ENCODE measurements around the gene CDT1.

Gene CDT1

DNA sequence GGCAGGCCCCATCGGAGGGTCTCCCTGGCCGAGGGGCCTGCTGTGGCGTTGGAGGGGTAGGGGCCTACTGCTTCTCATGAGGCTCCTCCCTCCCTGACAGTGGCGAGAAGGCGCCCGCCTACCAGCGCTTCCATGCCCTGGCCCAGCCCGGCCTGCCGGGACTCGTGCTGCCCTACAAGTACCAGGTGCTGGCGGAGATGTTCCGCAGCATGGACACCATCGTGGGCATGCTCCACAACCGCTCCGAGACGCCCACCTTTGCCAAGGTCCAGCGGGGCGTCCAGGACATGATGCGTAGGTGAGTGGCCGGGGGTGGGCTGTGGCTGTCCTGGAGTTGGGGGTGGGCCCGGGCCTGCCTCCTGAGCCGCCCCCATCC, 1.7 kb downstream of the CDT1 start:
- Histone ChIP-seq H3K4me1 (ENCODE audit: control insufficient read depth, insufficient read depth, low read length) (peaks cover 18% of the 10 kb centered on the region), H3K9ac (ENCODE audit: low read length) (no peak overlapping the region), H3K9me3 (ENCODE audit: control insufficient read depth, low read length) (no peaks in the 10 kb centered on the region), H3K27me3 (ENCODE audit: control insufficient read depth, insufficient read depth, low read length) (no peaks in the 10 kb centered on the region), H3K4me3 (ENCODE audit: low read length) (no peak overlapping the region), H3K36me3 (ENCODE audit: control insufficient read depth, insufficient read depth, low read length) (no peaks in the 10 kb centered on the region)

DNA sequence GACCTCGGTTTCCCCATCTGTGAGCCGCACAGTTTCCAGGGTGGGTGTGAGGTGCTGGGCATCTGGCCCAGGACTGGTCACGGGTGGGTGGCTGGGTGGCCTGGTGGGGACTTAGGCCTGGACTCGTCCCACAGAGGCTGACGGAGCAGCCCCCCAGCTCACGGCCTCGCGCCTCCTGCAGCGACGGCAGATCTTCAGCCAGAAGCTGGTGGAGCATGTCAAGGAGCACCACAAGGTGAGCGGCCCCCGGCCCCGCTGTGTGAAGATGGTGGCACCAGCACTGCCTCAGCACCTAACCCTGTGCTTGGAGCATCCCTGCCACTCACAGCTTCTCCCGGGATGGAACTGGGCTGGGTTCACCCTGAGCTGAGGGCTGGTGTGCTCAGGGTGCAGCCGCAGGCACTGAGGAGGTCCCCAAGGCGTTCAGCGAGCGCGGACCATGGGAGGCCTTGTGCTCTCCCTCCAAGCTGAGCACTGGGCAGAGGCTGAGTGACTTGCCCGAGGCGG, 2.4 kb downstream of the CDT1 start:
- no peaks in the 10 kb centered on the region for H3K36me3 ChIP-seq (ENCODE audit: control insufficient read depth, insufficient read depth, low read length)
- H3K4me3 ChIP-seq (ENCODE audit: low read length): no peak overlapping the region
- no peaks in the 10 kb centered on the region for H3K9me3 ChIP-seq (ENCODE audit: control insufficient read depth, low read length)
- H3K4me1 ChIP-seq (ENCODE audit: control insufficient read depth, insufficient read depth, low read length): peaks cover 25% of the 10 kb centered on the region
- no peak overlapping the region for H3K9ac ChIP-seq (ENCODE audit: low read length)
- H3K27me3 ChIP-seq (ENCODE audit: control insufficient read depth, insufficient read depth, low read length): no peaks in the 10 kb centered on the region

DNA sequence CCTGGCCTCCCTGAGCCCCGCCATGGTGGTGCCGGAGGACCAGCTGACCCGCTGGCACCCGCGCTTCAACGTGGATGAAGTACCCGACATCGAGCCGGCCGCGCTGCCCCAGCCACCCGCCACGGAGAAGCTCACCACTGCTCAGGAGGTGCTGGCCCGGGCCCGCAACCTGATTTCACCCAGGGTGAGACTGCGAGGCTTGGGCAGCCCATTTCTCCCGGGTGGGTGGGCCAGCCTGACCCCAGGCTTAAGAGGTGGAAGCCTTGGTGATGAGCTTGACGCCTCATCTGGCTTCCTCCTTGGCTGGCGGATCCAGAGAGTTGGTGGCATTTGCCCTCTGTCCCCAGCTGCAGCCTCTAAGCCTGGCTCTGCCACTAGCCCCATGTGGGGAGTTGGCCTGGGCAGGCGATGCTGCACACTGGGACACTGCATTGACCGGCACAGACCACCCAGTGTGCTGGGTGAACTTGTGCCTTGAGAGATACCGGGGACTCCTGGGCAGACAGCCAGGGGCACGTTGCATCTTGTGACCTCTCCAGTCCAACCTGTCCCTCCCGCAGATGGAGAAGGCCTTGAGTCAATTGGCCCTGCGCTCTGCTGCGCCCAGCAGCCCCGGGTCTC, 3.0 kb downstream of the CDT1 start:
- H3K27me3 ChIP-seq (ENCODE audit: control insufficient read depth, insufficient read depth, low read length): no peaks in the 10 kb centered on the region
- H3K36me3 ChIP-seq (ENCODE audit: control insufficient read depth, insufficient read depth, low read length): no peaks in the 10 kb centered on the region
- H3K9me3 ChIP-seq (ENCODE audit: control insufficient read depth, low read length): no peaks in the 10 kb centered on the region
- peaks cover 27% of the 10 kb centered on the region for H3K4me1 ChIP-seq (ENCODE audit: control insufficient read depth, insufficient read depth, low read length)
- no peak overlapping the region for H3K9ac ChIP-seq (ENCODE audit: low read length)
- no peak overlapping the region for H3K4me3 ChIP-seq (ENCODE audit: low read length)

DNA sequence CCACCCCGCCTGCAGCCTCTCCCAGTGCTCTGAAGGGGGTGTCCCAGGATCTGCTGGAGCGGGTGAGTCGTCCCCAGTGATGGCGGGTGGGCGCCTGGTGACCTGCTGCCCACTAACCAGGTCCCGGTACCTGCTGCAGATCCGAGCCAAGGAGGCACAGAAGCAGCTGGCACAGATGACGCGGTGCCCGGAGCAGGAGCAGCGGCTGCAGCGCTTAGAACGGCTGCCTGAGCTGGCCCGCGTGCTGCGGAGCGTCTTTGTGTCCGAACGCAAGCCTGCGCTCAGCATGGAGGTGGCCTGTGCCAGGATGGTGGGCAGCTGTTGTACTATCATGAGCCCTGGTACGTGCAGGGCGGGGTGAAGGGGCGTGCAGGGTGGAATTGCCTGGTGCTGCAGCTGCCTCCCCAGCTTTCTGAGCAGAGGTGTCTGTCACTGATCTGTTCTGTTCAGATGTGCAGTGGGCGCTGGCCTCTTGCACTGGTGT, 3.6 kb downstream of the CDT1 start:
- Histone ChIP-seq H3K9ac (ENCODE audit: low read length) (no peak overlapping the region), H3K4me3 (ENCODE audit: low read length) (no peak overlapping the region), H3K27me3 (ENCODE audit: control insufficient read depth, insufficient read depth, low read length) (no peaks in the 10 kb centered on the region), H3K36me3 (ENCODE audit: control insufficient read depth, insufficient read depth, low read length) (no peaks in the 10 kb centered on the region), H3K9me3 (ENCODE audit: control insufficient read depth, low read length) (no peaks in the 10 kb centered on the region), H3K4me1 (ENCODE audit: control insufficient read depth, insufficient read depth, low read length) (peaks cover 27% of the 10 kb centered on the region)

DNA sequence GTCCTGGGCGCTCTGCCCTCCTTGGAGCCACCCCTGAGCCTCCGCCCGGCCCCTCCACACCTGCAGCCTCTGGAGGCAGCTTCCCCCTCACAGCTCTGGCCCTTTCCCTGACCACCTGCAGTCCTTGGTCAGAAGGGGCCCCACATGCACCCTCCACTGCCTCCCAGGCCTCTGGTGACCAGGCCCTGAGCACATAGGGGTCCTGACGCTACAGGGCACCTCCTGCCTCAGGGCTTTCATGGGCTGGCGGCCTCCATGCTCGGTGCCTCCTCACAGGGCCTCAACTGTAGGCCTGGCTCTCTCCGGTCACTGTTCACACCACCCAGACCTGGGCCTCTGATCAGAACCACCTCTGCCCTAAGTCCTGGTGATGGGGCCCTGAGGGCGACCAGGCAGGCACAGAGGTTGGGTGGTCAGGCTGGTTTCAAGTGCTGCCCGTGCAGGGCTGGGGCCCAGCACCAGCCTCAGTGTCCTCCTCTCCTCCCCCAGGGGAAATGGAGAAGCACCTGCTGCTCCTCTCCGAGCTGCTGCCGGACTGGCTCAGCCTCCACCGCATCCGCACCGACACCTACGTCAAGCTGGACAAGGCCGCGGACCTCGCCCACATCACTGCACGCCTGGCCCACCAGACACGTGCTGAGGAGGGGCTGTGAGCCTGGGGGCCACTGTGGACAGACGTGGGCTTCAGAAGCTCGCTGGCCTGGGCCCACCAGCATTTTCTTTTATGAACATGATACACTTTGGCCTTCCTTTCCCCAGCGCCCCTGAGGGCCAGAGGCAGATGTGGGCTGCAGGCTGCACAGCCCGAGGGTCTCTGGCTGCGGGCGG, 4.3 kb downstream of the CDT1 start:
- Histone ChIP-seq H3K27me3 (ENCODE audit: control insufficient read depth, insufficient read depth, low read length) (no peaks in the 10 kb centered on the region), H3K9me3 (ENCODE audit: control insufficient read depth, low read length) (no peaks in the 10 kb centered on the region), H3K4me1 (ENCODE audit: control insufficient read depth, insufficient read depth, low read length) (peaks cover 32% of the 10 kb centered on the region), H3K9ac (ENCODE audit: low read length) (no peak overlapping the region), H3K36me3 (ENCODE audit: control insufficient read depth, insufficient read depth, low read length) (no peaks in the 10 kb centered on the region), H3K4me3 (ENCODE audit: low read length) (no peak overlapping the region)

DNA sequence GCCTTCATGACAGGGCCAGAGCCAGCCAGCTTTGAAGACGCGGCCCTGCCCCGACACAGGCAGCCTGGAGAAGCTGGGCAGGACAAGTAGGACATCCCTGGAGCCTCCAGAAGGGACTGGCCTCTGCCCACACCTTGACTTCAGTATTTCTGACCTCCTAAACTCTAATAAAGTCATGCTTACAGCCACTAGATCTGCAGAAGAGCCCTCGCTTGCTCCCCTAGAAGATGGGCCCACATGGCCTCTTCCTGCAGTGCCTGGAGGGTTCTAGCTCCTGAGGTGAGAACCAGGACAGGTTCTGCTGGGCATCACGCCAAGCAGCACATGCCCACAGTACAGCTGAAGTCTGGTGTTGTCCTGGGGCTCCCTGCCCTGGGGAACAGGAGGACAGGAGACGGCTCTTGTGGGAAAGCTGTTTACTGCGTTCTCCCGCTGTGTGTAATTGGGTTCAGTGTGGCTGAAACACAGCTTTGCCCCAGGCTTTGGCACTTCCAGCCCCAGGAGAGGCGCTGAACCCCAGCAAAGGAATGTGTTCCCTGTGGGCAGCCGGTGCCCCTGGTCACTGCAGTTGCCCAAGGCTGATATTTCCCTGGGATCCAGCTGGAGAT, 5.6 kb downstream of the CDT1 start:
- Histone ChIP-seq H3K4me1 (ENCODE audit: control insufficient read depth, insufficient read depth, low read length) (peaks cover 37% of the 10 kb centered on the region), H3K9ac (ENCODE audit: low read length) (no peak overlapping the region)

DNA sequence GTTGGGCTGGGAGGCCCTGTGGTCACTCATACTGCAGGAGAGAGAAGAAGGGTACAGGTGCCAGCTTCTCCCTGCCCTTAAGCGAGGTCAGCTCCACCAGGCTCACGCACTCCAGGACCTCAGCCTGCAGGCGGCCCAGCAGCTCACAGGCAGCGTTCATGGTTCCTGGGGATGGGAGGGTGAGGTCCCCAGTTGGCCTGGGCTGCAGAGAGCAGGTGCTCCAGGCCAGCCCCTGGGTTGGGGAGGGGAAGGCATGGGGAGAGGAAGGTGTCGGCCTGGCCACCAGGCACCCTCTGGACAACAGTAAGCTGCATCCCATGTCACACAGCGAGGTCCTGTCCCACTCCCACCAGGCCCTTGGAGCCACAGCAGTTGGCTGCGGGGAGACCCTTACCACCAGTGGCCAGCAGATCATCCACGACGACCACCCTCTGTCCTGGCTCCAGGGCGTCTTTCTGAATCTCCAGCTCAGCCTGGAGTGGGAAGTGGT, 6.1 kb downstream of the CDT1 start:
- peak overlapping the region; percentile 78 for H3K9ac ChIP-seq (ENCODE audit: low read length)
- no peaks in the 10 kb centered on the region for H3K27me3 ChIP-seq (ENCODE audit: control insufficient read depth, insufficient read depth, low read length)
- no peaks in the 10 kb centered on the region for H3K9me3 ChIP-seq (ENCODE audit: control insufficient read depth, low read length)
- H3K4me1 ChIP-seq (ENCODE audit: control insufficient read depth, insufficient read depth, low read length): peaks cover 31% of the 10 kb centered on the region
- H3K36me3 ChIP-seq (ENCODE audit: control insufficient read depth, insufficient read depth, low read length): no peaks in the 10 kb centered on the region
- no peak overlapping the region for H3K4me3 ChIP-seq (ENCODE audit: low read length)

More for the DNA sequence above, 5.6 kb downstream of the CDT1 start:
- Histone ChIP-seq H3K4me3 (ENCODE audit: low read length) (no peak overlapping the region), H3K27me3 (ENCODE audit: control insufficient read depth, insufficient read depth, low read length) (no peaks in the 10 kb centered on the region), H3K9me3 (ENCODE audit: control insufficient read depth, low read length) (no peaks in the 10 kb centered on the region), H3K36me3 (ENCODE audit: control insufficient read depth, insufficient read depth, low read length) (no peaks in the 10 kb centered on the region)

DNA sequence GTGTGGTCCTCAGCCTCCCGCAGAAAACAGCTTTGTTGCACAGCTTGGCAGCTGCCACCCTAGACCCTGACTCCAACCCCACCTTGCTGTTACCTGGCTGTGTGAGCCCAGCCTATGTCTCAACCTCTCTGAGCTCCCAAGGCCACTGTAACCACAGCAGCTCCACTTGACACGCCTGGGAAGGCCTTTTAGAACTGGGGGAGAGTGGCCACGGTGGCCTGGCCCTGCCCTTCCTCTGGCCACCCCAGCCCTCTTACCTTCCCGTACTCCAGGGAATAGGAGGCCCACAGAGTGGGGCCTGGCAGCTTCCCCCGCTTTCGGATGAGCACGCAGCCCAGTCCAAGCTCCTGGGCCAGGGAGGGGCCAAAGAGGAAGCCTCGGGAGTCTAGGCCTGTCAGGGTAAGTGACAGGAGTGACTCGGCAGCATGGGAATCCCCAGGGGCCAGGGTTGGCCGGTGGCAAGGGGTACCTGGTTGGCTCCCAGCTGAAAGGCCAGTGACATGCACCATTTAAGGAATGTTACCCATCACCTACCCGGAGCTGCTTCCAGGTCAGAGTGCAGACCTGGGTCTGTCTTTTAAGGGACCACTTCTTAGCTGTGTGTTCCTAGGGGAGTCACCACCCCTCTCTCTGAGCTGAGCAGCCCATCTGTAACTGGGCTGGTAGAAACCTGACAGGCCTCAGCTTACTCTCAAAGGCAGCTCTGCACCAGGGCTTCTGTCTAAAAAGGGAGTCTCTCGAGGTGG, 6.8 kb downstream of the CDT1 start:
- Histone ChIP-seq H3K4me1 (ENCODE audit: control insufficient read depth, insufficient read depth, low read length) (peaks cover 27% of the 10 kb centered on the region), H3K4me3 (ENCODE audit: low read length) (peak overlapping the region; percentile 43), H3K9me3 (ENCODE audit: control insufficient read depth, low read length) (no peaks in the 10 kb centered on the region), H3K27me3 (ENCODE audit: control insufficient read depth, insufficient read depth, low read length) (no peaks in the 10 kb centered on the region), H3K36me3 (ENCODE audit: control insufficient read depth, insufficient read depth, low read length) (no peaks in the 10 kb centered on the region), H3K9ac (ENCODE audit: low read length) (peak overlapping the region; percentile 78)

DNA sequence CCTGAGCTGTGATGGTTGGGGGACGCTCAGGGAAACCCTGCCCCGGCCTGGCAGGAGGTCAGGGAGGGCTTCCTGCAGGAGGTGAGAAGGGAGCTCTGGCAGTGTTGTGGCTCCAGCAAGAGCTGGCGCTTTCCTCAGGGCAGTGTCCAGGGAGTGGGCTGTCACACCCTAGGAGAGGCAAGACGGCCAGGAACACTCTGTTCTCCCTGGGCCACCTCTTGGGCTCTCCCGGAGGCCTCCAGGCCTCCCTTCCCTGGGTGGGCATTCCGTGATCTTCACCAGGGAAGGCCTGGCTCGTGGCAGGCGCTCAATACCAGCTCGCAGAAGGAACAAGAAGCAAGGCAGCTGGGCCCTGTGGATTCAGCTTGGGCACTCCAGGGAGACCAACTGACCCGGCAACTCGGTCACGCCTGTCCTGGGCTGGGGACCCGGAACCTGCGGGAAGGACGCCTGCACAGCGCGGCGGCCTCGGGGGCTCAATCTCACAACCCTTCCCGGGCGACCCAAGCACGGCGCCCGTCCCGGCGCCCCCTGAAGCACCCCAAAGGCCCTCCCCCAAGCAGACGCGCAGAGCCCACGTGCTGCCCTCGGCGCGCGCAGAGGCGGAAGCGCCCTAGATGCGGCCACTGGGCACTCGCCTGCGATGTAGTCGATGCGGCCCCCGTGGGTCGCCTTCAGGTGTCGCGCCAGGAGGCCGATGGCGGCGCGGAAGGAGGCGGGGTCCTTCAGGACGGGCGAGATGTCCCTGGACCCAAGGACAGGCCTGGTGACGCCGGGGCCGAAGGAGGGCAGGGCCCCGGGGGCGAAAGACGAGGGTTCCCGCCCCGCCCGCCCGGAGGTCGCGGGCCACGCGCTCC, 7.6 kb downstream of the CDT1 start:
- H3K27me3 ChIP-seq (ENCODE audit: control insufficient read depth, insufficient read depth, low read length): no peaks in the 10 kb centered on the region
- H3K36me3 ChIP-seq (ENCODE audit: control insufficient read depth, insufficient read depth, low read length): no peaks in the 10 kb centered on the region
- H3K9ac ChIP-seq (ENCODE audit: low read length): peak overlapping the region; percentile 78
- peaks cover 30% of the 10 kb centered on the region for H3K4me1 ChIP-seq (ENCODE audit: control insufficient read depth, insufficient read depth, low read length)
- H3K4me3 ChIP-seq (ENCODE audit: low read length): peak overlapping the region; percentile 43
- H3K9me3 ChIP-seq (ENCODE audit: control insufficient read depth, low read length): no peaks in the 10 kb centered on the region

DNA sequence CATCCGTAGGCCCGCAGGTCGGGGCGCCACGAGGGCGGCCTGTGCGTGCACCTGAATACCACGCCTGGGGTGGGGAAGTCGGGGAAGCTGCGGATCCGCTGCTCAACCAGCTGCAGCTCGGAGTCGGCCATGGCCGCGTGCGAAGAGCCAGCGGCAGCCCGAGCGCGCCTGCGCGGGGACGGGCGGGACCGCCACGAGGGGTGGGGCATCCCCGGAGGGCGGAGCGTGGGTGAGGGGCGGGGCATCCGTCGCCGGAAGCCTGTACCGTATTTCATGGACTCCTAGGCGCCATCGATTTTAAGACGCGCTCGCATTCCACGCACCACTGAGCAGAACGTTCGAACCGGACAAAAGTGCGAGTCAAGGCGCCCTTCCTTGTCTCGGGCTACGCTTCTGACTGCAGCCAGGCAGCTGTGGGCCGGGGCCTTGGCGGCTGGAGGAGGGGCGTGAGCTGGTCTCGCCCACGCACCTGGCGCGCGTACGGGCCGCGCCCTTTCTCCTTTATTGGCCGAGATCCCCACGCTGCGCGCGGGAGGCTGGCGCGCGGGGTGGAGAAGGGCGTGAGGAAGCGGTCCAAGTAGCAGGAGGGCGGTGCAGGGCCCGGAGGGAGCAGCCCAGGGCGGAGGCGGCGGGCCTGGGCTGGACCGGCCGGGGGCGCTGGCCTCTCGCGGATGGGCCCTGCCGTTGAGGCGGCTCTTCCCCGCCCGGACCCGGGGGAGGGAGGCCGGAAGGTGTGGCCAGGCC, 8.4 kb downstream of the CDT1 start, which contains the start of gene APRT:
Gene APRT (minus strand): TSS at position 160 of the 744 bp plus-strand sequence. CDS start 29 bp downstream, at position 131.
- Histone ChIP-seq H3K4me3 (ENCODE audit: low read length) (peak within 1 kb of the TSS; percentile 43), H3K4me1 (ENCODE audit: control insufficient read depth, insufficient read depth, low read length) (peaks cover 32% of the 10 kb centered on the region), H3K9me3 (ENCODE audit: control insufficient read depth, low read length) (no peaks in the 10 kb centered on the region), H3K36me3 (ENCODE audit: control insufficient read depth, insufficient read depth, low read length) (no peaks in the 10 kb centered on the region), H3K27me3 (ENCODE audit: control insufficient read depth, insufficient read depth, low read length) (no peaks in the 10 kb centered on the region), H3K9ac (ENCODE audit: low read length) (peak within 1 kb of the TSS; percentile 78)

Data from mucosa of stomach (tissue), 1 donor.